ENCODE results near the gene PLXNB2. TPM values are rescaled to one million over a fixed set of nuclear protein-coding genes. Genes with fewer than 3 reads are reported as not detected.

PLXNB2 gene
- total RNA-seq, 2 experiments from 2014 or later, result 5.5 to 6.3 TPM

GRCh38 chr22:50301581-50301991, 5.9 kb downstream of the PLXNB2 start:
- H3K4me3 Mint-ChIP-seq, result no peak overlapping the region
- ChIA-PET CTCF (no interaction called here), POLR2A (no interaction called here)
- DNase-seq, result no peak
- H3K9me3 Mint-ChIP-seq (ENCODE audit: low read depth), result no peaks in the 10 kb centered on the region
- intact Hi-C loops (cut with DNase I, micrococcal nuclease), result no loop called here
- peaks cover 30% of the 10 kb centered on the region for H3K27me3 Mint-ChIP-seq
- no peak for ATAC-seq
- peaks cover 6% of the 10 kb centered on the region for H3K4me1 Mint-ChIP-seq
- H3K36me3 Mint-ChIP-seq (ENCODE audit: low read depth), result no peaks in the 10 kb centered on the region
- no peak overlapping the region for H3K27ac Mint-ChIP-seq

- DNase-seq, result no peak
- H3K9me3 Mint-ChIP-seq (ENCODE audit: low read depth), result no peaks in the 10 kb centered on the region
- no peaks in the 10 kb centered on the region for H3K36me3 Mint-ChIP-seq (ENCODE audit: low read depth)
- intact Hi-C loops (cut with DNase I, micrococcal nuclease), result no loop called here
- no peaks in the 10 kb centered on the region for H3K4me1 Mint-ChIP-seq
- H3K27me3 Mint-ChIP-seq, result peaks cover 24% of the 10 kb centered on the region
- no peak overlapping the region for H3K27ac Mint-ChIP-seq
- no peak overlapping the region for H3K4me3 Mint-ChIP-seq
- ChIA-PET CTCF (interaction anchor here (0.6 kb wide), 1 partner anchor 148 kb away, joined by 3 read pairs; no protein-coding TSS in a partner anchor), POLR2A (no interaction called here)
- no peak for ATAC-seq
Observed at GRCh38 chr22:50300620-50301257, 6.7 kb downstream of the PLXNB2 start.

GRCh38 chr22:50299785-50300619, 7.4 kb downstream of the PLXNB2 start:
- H3K4me1 Mint-ChIP-seq, result no peaks in the 10 kb centered on the region
- CTCF ChIA-PET, result interaction anchor here (0.6 to 0.7 kb wide), 2 partner anchors 21 to 147 kb away, joined by 3 read pairs; no protein-coding TSS in a partner anchor
- H3K27me3 Mint-ChIP-seq, result peaks cover 27% of the 10 kb centered on the region
- POLR2A ChIA-PET, result no interaction called here
- no peaks in the 10 kb centered on the region for H3K9me3 Mint-ChIP-seq (ENCODE audit: low read depth)
- no peaks in the 10 kb centered on the region for H3K36me3 Mint-ChIP-seq (ENCODE audit: low read depth)
- intact Hi-C loops (cut with DNase I, micrococcal nuclease), result no loop called here
- DNase-seq, result no peak
- peak; percentile 32 for ATAC-seq
- H3K4me3 Mint-ChIP-seq, result no peak overlapping the region
- H3K27ac Mint-ChIP-seq, result no peak overlapping the region

GRCh38 chr22:50298937-50299784, 8.3 kb downstream of the PLXNB2 start:
- H3K4me3 Mint-ChIP-seq, result no peak overlapping the region
- no peak for ATAC-seq

GRCh38 chr22:50298266-50298637, 9.2 kb downstream of the PLXNB2 start:
- no peak overlapping the region for H3K27ac Mint-ChIP-seq
- CTCF ChIA-PET, result interaction anchor here (0.6 kb wide), 1 partner anchor 45 kb away, joined by 3 read pairs; no protein-coding TSS in a partner anchor
- intact Hi-C loops (cut with DNase I, micrococcal nuclease), result no loop called here

More at GRCh38 chr22:50298937-50299784, 8.3 kb downstream of the PLXNB2 start:
- POLR2A ChIA-PET, result no interaction called here
- Mint-ChIP-seq H3K9me3 (ENCODE audit: low read depth) (no peaks in the 10 kb centered on the region), H3K36me3 (ENCODE audit: low read depth) (no peaks in the 10 kb centered on the region), H3K27ac (no peak overlapping the region), H3K4me1 (no peaks in the 10 kb centered on the region), H3K27me3 (peaks cover 29% of the 10 kb centered on the region)
- intact Hi-C loops (cut with DNase I, micrococcal nuclease), result no loop called here
- CTCF ChIA-PET, result interaction anchor here (0.6 to 0.7 kb wide), 2 partner anchors 20 to 46 kb away, joined by 3 read pairs; no protein-coding TSS in a partner anchor
- DNase-seq, result no peak

GRCh38 chr22:50297510-50298265, 9.8 kb downstream of the PLXNB2 start:
- H3K27me3 Mint-ChIP-seq, result peaks cover 24% of the 10 kb centered on the region
- DNase-seq, result no peak
- no peak for ATAC-seq
- H3K27ac Mint-ChIP-seq, result no peak overlapping the region
- intact Hi-C loops (cut with DNase I, micrococcal nuclease), result no loop called here
- H3K36me3 Mint-ChIP-seq (ENCODE audit: low read depth), result no peaks in the 10 kb centered on the region
- no peak overlapping the region for H3K4me3 Mint-ChIP-seq
- ChIA-PET POLR2A (no interaction called here), CTCF (no interaction called here)
- no peaks in the 10 kb centered on the region for H3K9me3 Mint-ChIP-seq (ENCODE audit: low read depth)
- peaks cover 3% of the 10 kb centered on the region for H3K4me1 Mint-ChIP-seq

More at GRCh38 chr22:50298266-50298637, 9.2 kb downstream of the PLXNB2 start:
- Mint-ChIP-seq H3K4me3 (no peak overlapping the region), H3K36me3 (ENCODE audit: low read depth) (no peaks in the 10 kb centered on the region), H3K9me3 (ENCODE audit: low read depth) (no peaks in the 10 kb centered on the region), H3K27me3 (peaks cover 25% of the 10 kb centered on the region), H3K4me1 (no peaks in the 10 kb centered on the region)
- no peak for ATAC-seq
- DNase-seq, result no peak
- POLR2A ChIA-PET, result no interaction called here

- Mint-ChIP-seq H3K27ac (no peak overlapping the region), H3K4me3 (no peak overlapping the region), H3K4me1 (peaks cover 5% of the 10 kb centered on the region), H3K36me3 (ENCODE audit: low read depth) (no peaks in the 10 kb centered on the region), H3K9me3 (ENCODE audit: low read depth) (no peaks in the 10 kb centered on the region), H3K27me3 (peaks cover 31% of the 10 kb centered on the region)
- intact Hi-C loops (cut with DNase I, micrococcal nuclease), result no loop called here
- ChIA-PET CTCF (interaction anchor here (0.7 kb wide), 1 partner anchor 285 kb away, joined by 3 read pairs; no protein-coding TSS in a partner anchor), POLR2A (no interaction called here)
- ATAC-seq (no peak), DNase-seq (no peak)
Observed at GRCh38 chr22:50296658-50297490, 10.6 kb downstream of the PLXNB2 start.

- ATAC-seq (no peak), DNase-seq (no peak)
- H3K4me1 Mint-ChIP-seq, result peaks cover 5% of the 10 kb centered on the region
- peaks cover 38% of the 10 kb centered on the region for H3K27me3 Mint-ChIP-seq
- intact Hi-C loops (cut with DNase I, micrococcal nuclease), result no loop called here
- no peaks in the 10 kb centered on the region for H3K9me3 Mint-ChIP-seq (ENCODE audit: low read depth)
- POLR2A ChIA-PET, result interaction anchor here (0.6 kb wide), 1 partner anchor 1860 kb away, joined by 3 read pairs; no protein-coding TSS in a partner anchor
- no peak overlapping the region for H3K27ac Mint-ChIP-seq
- H3K36me3 Mint-ChIP-seq (ENCODE audit: low read depth), result no peaks in the 10 kb centered on the region
- CTCF ChIA-PET, result interaction anchor here (0.6 kb wide), 1 partner anchor 106 kb away, joined by 3 read pairs; no protein-coding TSS in a partner anchor
- no peak overlapping the region for H3K4me3 Mint-ChIP-seq
Observed at GRCh38 chr22:50294319-50294656, 13.2 kb downstream of the PLXNB2 start.

- Mint-ChIP-seq H3K4me1 (peaks cover 5% of the 10 kb centered on the region), H3K27ac (no peak overlapping the region), H3K27me3 (peaks cover 38% of the 10 kb centered on the region), H3K9me3 (ENCODE audit: low read depth) (no peaks in the 10 kb centered on the region), H3K4me3 (no peak overlapping the region), H3K36me3 (ENCODE audit: low read depth) (no peaks in the 10 kb centered on the region)
- no peak for DNase-seq
- ATAC-seq, result peak; percentile 23
- intact Hi-C loops (cut with DNase I, micrococcal nuclease), result no loop called here
- ChIA-PET CTCF (interaction anchor here (0.6 kb wide), 2 partner anchors 106 to 136 kb away, joined by 3 read pairs; no protein-coding TSS in a partner anchor), POLR2A (interaction anchor here (0.5 to 0.6 kb wide), 2 partner anchors 257 to 1859 kb away, joined by 3 to 4 read pairs; no protein-coding TSS in a partner anchor)
Observed at GRCh38 chr22:50293441-50294318, 13.8 kb downstream of the PLXNB2 start.

Measured in activated CD4-positive, alpha-beta T cell treated with anti-CD3 and anti-CD28 coated beads for 36 hours (primary cell).